Measurements from ENCODE around the gene TRAT1. TPM values are rescaled to one million over a fixed set of nuclear protein-coding genes. Genes with fewer than 3 reads are reported as not detected.

Gene TRAT1
- total RNA-seq, 1 donor from 2014 or later = not detected

- Mint-ChIP-seq H3K36me3 (ENCODE audit: low read depth) (no peaks in the 10 kb centered on the region), H3K9me3 (no peaks in the 10 kb centered on the region), H3K27me3 (peaks cover 4% of the 10 kb centered on the region), H3K4me1 (no peaks in the 10 kb centered on the region), H3K4me3 (no peak overlapping the region), H3K27ac (no peak overlapping the region)
- ChIA-PET CTCF (no interaction called here), POLR2A (no interaction called here)
- TF ChIP-seq, protein P1, sequence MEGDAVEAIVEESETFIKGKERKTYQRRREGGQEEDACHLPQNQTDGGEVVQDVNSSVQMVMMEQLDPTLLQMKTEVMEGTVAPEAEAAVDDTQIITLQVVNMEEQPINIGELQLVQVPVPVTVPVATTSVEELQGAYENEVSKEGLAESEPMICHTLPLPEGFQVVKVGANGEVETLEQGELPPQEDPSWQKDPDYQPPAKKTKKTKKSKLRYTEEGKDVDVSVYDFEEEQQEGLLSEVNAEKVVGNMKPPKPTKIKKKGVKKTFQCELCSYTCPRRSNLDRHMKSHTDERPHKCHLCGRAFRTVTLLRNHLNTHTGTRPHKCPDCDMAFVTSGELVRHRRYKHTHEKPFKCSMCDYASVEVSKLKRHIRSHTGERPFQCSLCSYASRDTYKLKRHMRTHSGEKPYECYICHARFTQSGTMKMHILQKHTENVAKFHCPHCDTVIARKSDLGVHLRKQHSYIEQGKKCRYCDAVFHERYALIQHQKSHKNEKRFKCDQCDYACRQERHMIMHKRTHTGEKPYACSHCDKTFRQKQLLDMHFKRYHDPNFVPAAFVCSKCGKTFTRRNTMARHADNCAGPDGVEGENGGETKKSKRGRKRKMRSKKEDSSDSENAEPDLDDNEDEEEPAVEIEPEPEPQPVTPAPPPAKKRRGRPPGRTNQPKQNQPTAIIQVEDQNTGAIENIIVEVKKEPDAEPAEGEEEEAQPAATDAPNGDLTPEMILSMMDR (IDR thresholded peaks at IDR 0.05) = no peak
- no peak for DNase-seq
- intact Hi-C loops (cut with micrococcal nuclease) = no loop called here
- ATAC-seq (ENCODE audit: low read depth) = no peak
Observed at GRCh38 chr3:108877901-108878300, 55.3 kb downstream of the TRAT1 start.

GRCh38 chr3:108879915-108880314 is 57.3 kb downstream of the TRAT1 start:
- ATAC-seq (ENCODE audit: low read depth) (no peak), DNase-seq (no peak)
- Mint-ChIP-seq H3K36me3 (ENCODE audit: low read depth) (no peaks in the 10 kb centered on the region), H3K4me1 (no peaks in the 10 kb centered on the region), H3K4me3 (no peak overlapping the region), H3K9me3 (no peaks in the 10 kb centered on the region), H3K27ac (no peak overlapping the region), H3K27me3 (peaks cover 4% of the 10 kb centered on the region)
- ChIA-PET POLR2A (interaction anchor here (0.7 kb wide), 1 partner anchor 826 kb away, joined by 4 read pairs; no protein-coding TSS in a partner anchor), CTCF (no interaction called here)
- TF ChIP-seq, protein P1 (IDR thresholded peaks at IDR 0.05) = no peak
- intact Hi-C loops (cut with micrococcal nuclease) = no loop called here

GRCh38 chr3:108882762-108883161 is 60.2 kb downstream of the TRAT1 start:
- intact Hi-C loops (cut with micrococcal nuclease) = no loop called here
- Mint-ChIP-seq H3K9me3 (no peaks in the 10 kb centered on the region), H3K4me1 (no peaks in the 10 kb centered on the region), H3K36me3 (ENCODE audit: low read depth) (no peaks in the 10 kb centered on the region), H3K27me3 (peaks cover 3% of the 10 kb centered on the region), H3K27ac (no peak overlapping the region), H3K4me3 (no peak overlapping the region)
- CTCF ChIA-PET = no interaction called here
- POLR2A ChIA-PET = no interaction called here
- DNase-seq (no peak), ATAC-seq (ENCODE audit: low read depth) (no peak)
- TF ChIP-seq, protein P1 (IDR thresholded peaks at IDR 0.05) = no peak

DNA sequence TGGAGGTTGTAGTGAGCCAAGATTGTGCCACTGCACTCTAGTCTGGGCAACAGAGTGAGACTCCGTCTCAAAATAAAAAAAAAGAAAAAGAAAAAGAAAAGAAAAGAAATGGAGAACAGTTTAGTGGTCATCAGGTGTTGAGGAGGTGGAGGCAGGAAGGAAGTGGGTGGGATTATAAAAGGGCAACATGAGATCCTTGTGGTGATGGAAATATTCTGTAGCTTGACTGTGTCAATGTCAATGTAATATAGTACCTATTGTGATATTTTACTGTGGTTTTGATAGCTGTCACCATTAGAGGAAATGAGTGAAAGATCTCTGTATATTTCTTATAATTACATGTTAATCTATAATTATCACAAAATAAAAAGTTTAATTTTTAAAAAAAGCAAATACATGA is 60.8 kb downstream of the TRAT1 start:
- TF ChIP-seq, protein P1 (IDR thresholded peaks at IDR 0.05) = no peak
- peaks cover 3% of the 10 kb centered on the region for H3K27me3 Mint-ChIP-seq
- DNase-seq (no peak), ATAC-seq (ENCODE audit: low read depth) (no peak)
- no peak overlapping the region for H3K4me3 Mint-ChIP-seq
- H3K27ac Mint-ChIP-seq = no peak overlapping the region
- ChIA-PET CTCF (no interaction called here), POLR2A (no interaction called here)
- intact Hi-C loops (cut with micrococcal nuclease) = no loop called here
- H3K36me3 Mint-ChIP-seq (ENCODE audit: low read depth) = no peaks in the 10 kb centered on the region
- H3K9me3 Mint-ChIP-seq = no peaks in the 10 kb centered on the region
- H3K4me1 Mint-ChIP-seq = no peaks in the 10 kb centered on the region

DNA sequence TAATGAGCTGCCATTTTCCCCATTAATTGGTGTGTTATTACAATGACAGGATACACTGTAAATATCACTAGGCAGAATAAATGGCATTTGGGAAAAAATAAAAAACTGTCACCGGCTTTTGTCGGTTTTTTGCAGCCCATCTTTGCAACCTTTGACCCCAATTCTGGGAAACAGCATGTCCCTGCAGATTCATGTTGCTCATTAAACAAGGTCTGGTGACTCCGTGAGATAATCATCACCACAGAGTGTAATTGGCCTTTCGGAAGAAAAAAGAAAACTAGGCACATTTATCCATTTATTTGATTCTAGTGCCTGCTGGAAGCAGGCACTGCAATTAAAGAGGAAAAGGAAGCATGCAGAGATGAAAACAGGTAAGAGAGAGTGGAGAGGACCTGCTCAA is 64.5 kb downstream of the TRAT1 start:
- H3K27me3 Mint-ChIP-seq = no peaks in the 10 kb centered on the region
- ChIA-PET CTCF (interaction anchor here (0.7 kb wide), 1 partner anchor 27 kb away, joined by 4 read pairs; no protein-coding TSS in a partner anchor), POLR2A (no interaction called here)
- H3K27ac Mint-ChIP-seq = no peak overlapping the region
- H3K36me3 Mint-ChIP-seq (ENCODE audit: low read depth) = no peaks in the 10 kb centered on the region
- DNase-seq (no peak), ATAC-seq (ENCODE audit: low read depth) (no peak)
- no peaks in the 10 kb centered on the region for H3K9me3 Mint-ChIP-seq
- no peak overlapping the region for H3K4me3 Mint-ChIP-seq
- TF ChIP-seq, protein P1 (IDR thresholded peaks at IDR 0.05) = no peak
- no peaks in the 10 kb centered on the region for H3K4me1 Mint-ChIP-seq
- intact Hi-C loops (cut with micrococcal nuclease) = no loop called here

Data from activated B cell treated with CpG ODN at 0.5 μM for 24 hours (primary cell).